GM12892 (cell line): ENCODE data around the gene PPM1J.

Experiments
- POLR2A ChIP-seq: IDR thresholded peaks from 2 replicates; pipeline ENCODE4 v1.6.1; 2011; ENCODE audit warnings: low read depth, low read length, control low read depth
- POLR2AphosphoS5 ChIP-seq: IDR thresholded peaks from 2 replicates; pipeline ENCODE4 v1.6.1; 2011; ENCODE audit warnings: low read depth, low read length, control low read depth
- TAF1 ChIP-seq: IDR thresholded peaks from 2 replicates; pipeline ENCODE4 v1.6.1; 2011; ENCODE audit warnings: low read depth, mild to moderate bottlenecking, control low read depth, low read length, borderline replicate concordance

DNA sequence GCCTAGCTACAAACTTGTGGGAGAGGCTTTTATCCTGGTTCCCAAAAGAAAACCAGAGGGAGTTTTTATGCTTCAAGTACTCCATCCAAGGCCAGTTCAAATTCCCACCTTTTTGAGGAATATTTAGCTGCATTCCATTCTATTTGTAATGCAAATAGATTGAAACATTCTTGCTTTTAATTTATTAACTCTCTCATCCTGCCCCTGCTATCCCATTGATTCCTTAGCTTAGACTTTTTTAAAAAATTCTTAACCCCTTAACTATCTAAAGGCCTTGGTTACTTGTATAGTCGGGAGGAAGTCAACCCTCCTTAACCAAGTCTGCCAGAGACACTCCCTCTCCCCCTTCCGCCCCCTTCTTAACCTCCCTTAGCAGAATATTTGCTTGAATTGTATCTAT, 43.1 kb downstream of the PPM1J start:
- TF ChIP-seq POLR2A (no peak), TAF1 (no peak), POLR2AphosphoS5 (no peak)
